Raji (cell line): ENCODE results near the gene ADGRG6.

Experiments used
- POLR2A ChIP-seq: IDR thresholded peaks from 2 replicates; pipeline ENCODE4 v1.6.1; 2011; ENCODE audit warnings: low read depth, low read length, control low read depth; ENCODE audit not compliant: insufficient read depth

Gene ADGRG6

GRCh38 chr6:142373268-142374090 lies 71.7 kb downstream of the ADGRG6 start:
- no peak for TF ChIP-seq POLR2A

DNA sequence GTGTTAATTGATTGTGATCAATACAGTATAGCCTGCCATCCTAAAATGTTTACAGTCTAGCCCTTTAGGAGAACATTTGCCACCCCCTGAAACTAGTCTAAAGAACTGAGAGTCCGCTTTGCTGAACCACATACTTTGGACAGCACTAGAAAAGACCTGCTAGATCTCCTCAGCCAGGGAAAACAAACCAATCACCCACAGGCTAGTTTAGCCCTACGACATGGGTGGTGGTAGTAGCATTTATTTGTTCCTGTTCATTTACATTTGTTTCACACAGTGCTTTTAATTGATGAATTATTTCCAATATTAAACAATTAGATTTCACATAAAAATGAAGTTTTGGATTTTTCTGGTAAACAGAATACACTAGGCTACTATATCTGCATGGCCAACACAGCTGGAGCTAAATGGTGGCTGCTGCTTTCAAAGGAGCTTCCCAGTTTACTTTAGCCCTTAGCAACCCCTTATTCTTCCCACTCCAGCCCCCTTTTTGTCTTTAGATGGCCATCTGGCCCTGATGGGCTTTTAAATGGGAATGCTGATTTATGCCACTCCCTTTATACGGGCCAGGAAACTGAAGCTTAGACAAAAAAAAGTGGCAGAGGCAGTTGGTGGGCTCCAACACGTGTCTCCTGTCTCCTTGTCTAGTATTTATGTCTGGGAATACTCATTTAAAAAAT lies 72.4 kb downstream of the ADGRG6 start:
- no peak for TF ChIP-seq POLR2A

- TF ChIP-seq POLR2A: no peak
Observed at GRCh38 chr6:142374965-142375733, 73.3 kb downstream of the ADGRG6 start.

GRCh38 chr6:142376115-142376514 lies 74.3 kb downstream of the ADGRG6 start:
- no peak for TF ChIP-seq POLR2A

- TF ChIP-seq POLR2A: no peak
Observed at GRCh38 chr6:142376800-142377496, 75.1 kb downstream of the ADGRG6 start.

DNA sequence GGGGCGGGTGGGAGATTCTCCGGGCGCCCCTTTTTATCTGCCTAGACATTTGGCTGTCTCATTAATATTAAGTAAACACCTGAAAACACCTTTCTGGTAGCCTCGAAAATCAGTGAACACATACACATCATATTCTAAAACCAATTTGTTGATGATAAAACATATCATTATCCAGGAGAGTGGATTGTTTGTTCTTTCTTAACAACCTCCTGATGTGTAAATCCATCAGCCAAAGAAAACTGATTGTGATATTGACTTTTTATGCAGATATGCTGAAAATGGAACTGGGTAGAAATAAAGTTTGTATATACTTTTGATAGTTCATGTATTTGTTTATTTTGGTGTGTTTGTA lies 75.7 kb downstream of the ADGRG6 start:
- no peak for TF ChIP-seq POLR2A

- TF ChIP-seq POLR2A: no peak
Observed at GRCh38 chr6:142378138-142378875, 76.5 kb downstream of the ADGRG6 start.

GRCh38 chr6:142380626-142381025 lies 78.8 kb downstream of the ADGRG6 start:
- no peak for TF ChIP-seq POLR2A

- no peak for TF ChIP-seq POLR2A
Observed at GRCh38 chr6:142381181-142381580, 79.4 kb downstream of the ADGRG6 start.

GRCh38 chr6:142381845-142382378 lies 80.1 kb downstream of the ADGRG6 start:
- no peak for TF ChIP-seq POLR2A

DNA sequence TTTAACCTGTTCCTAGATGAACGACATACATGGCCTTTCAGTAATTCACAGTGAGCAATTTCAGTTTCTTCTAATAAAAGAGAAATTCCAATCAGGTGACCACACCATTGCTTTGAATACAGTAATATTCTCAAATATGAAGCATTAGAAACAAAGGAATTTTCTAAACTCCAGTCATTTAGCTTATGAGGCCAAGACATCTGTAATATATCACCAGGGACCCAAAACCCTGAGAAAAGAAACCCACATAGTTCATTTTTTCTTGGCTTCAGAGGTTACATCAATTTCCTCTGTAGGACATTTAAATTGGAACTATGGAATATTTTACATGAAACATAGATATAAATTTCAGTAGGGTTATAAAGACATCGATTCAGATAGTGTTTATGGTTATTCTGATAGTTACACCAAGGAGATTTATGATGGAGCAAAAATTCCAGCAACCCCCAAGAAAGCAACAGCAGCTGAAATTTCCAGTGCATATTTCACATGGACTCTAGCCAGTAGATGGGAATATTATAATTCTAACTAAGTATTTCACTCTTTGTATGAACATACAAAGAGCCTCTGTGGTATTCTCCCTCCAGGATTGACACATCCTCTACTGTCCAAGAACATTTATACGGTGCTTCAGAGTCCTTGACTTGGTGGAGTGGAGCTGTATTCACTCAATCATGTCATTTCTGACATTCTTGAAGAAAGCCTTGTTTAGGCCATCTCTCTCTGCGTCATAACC lies 82.9 kb downstream of the ADGRG6 start:
- no peak for TF ChIP-seq POLR2A

- no peak for TF ChIP-seq POLR2A
Observed at GRCh38 chr6:142385352-142385751, 83.5 kb downstream of the ADGRG6 start.

DNA sequence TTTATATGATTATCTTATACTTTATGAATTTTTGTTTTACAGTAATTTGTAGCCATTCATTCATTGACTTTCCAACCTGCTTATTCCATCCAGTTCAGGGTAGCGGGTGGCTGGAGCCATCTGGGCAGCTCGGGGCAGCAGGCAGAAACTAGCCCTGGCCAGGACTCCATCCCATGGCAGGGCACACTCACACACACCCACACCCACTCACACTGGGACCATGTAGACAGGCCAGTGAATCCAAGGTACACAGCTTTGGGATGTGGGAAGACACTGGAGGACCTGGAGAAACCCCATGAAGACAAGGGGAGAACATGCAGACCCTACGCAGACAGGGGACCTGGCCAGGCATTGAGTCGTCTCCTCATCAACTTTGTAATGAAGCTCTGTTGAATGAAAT lies 84.8 kb downstream of the ADGRG6 start:
- no peak for TF ChIP-seq POLR2A
